ENCODE results near the gene HSPB6.

- TF ChIP-seq CTCF (IDR thresholded peaks at IDR 0.05; ENCODE audit: borderline replicate concordance, extremely low read depth, low read length, poor library complexity, severe bottlenecking) (no peak), EZH2 (IDR thresholded peaks at IDR 0.05; ENCODE audit: borderline replicate concordance, low read depth, low read length, severe bottlenecking) (no peak)
These were observed 34.4 kb downstream of the HSPB6 start for GRCh38 chr19:35722461-35722860.

All from DND-41 (cell line).